HG02642 (cell line): ENCODE results near the gene AMBN.
"Not testable (repeated sequence)": the region's sequence is repeated elsewhere in the genome, so short reads cannot be mapped to it uniquely, and the experiment has no call there.

Experiments used
- ATAC-seq: cut with Tn5 transposase; IDR thresholded peaks from one replicate; pipeline ENCODE4 v1.9.1; 2021; ENCODE audit warnings: mild to moderate bottlenecking; ENCODE audit not compliant: unreplicated experiment, poor library complexity

The AMBN gene

DNA sequence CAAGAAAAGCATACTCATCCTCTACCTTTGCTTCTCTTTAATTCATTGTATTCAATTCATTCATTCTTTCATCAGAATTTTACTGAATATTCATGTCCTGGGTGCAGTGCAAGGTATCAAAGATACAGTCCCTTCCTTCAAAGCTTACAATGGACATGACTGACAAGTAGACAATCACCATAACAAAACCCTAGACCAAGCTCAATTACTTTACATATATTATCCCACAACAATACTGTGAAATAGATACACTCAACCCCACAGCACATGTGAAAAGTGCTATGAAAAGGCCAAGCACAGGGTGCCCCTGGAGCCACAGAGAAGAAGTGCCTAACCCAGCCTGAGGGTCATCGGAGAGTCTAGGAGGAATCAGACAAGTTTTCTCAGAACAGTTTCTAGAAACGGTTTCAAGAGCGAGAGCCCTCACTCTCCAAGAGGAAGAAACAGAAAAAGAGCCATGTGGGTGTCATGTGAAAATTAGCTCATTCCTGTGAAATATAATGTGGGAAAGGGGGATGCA, 15.3 kb downstream of the AMBN start:
- no peak for ATAC-seq

- ATAC-seq, result no peak
Observed at GRCh38 chr4:70608324-70608723, 16.3 kb downstream of the AMBN start.

DNA sequence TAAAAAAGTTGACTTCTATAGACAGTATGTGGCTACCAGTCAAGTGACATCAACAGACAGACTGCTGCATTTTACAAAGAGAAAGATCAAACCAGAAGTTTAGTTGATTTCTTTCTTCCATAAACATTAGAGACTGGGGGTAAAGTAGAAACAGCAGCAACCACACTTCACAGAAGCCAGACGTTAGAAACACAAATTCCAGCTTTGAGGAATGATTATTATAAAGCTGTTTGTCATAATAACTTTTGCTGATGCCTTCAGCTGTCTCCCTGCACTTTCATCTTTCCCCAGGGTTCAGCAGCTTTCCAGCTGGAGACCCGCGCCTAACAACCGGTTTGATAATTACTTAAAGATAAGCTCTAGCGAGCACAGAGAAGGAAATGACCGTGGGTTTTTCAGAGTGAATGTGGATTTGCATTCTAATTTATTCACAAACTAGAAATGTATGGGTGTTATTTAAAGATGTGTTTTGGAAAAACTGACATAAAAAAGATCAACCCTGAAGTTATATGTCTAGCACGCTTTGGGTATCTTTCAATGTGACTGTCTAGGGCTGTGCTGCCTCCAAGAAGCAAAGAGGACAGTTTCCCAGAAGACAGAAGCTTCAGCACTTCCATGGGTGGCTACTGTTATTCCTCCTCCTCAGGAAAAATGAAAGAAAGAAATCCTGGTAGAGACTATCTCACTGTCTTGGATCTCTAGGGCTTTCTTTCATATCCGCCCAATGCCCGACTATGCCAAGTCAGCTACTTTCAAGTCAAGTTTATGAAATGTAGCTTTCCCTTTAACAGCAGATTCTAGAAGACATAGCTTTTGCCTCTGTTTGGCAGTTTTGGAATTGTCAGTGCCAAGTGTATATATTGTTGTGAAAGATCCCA, 21.5 kb downstream of the AMBN start:
- peak; percentile 72 for ATAC-seq

DNA sequence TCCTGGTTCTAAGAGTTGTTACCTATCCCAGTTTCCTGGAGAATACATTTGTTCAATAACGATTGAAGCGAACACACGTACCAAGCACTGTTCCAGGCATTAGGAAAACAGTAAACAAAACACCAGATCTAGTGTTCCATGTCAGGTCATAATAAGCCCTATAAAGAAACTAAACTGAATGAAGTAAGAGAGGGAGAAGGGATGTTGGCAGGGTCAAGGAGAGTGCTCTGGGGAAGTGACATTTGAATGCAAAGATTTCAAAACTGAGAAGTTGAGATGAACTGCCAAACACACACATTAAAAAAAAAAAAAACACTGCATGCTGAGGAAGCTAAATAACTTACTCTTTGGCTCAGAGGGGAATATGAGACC, 22.1 kb downstream of the AMBN start:
- no peak for ATAC-seq

- no peak for ATAC-seq
Observed at GRCh38 chr4:70619288-70619687, 27.2 kb downstream of the AMBN start.

- ATAC-seq, result no peak
Observed at GRCh38 chr4:70619778-70620177, 27.7 kb downstream of the AMBN start.

- ATAC-seq, result no peak
Observed at GRCh38 chr4:70623323-70623722, 31.3 kb downstream of the AMBN start.

DNA sequence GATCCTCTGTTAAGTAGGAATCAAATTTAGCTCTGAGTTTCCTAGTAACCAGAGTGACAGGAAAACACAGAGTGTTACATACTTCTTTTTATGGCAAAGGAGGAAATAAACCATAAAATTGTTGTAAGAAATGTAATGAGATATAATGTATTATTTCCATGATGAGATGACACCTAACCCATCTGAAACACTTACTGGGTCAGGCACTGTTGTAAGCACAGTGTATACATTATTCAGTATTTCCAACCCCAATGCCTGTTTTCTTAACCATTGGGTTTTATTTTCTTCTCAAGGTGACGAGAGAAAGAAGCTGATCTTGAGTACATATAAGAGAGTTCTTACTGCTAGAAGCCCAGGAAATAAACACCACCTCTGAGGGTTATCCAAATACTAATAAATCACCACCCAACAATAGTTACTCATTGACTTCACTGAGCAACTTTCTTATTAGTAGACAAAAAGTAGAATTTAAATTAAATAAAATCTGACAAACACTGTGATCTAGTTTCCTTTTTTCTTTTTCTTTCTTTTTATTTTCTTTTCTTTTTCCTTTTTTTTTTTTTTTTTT, 32.3 kb downstream of the AMBN start:
- no peak for ATAC-seq

- no peak for ATAC-seq
Observed at GRCh38 chr4:70627620-70628019, 35.6 kb downstream of the AMBN start.

DNA sequence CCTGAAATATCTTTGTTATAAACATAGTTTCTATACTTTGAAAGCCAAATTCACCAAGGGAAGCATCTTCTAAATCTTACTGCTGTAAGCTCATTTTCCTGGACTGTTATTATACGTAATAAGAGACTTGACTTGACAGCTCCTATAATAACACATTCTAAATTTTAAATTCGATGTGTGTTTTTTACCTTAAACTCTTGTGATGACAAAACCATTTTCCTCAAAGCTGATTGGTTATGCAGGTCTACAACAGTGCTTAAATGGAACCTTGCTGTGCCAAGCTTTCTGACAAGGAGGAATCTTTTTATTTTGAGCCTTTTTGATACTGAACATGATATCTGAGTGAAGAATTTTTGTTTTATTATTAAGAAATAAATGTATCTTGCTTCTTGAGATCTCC, 36.4 kb downstream of the AMBN start, which contains the start of gene ENAM:
Gene ENAM (plus strand): TSS at position 301 of the 400 bp plus-strand sequence. CDS start 757 bp downstream, outside the sequence.
- ATAC-seq, result no peak

GRCh38 chr4:70629469-70630090, 37.5 kb downstream of the AMBN start:
- ATAC-seq, result peak; percentile 79

DNA sequence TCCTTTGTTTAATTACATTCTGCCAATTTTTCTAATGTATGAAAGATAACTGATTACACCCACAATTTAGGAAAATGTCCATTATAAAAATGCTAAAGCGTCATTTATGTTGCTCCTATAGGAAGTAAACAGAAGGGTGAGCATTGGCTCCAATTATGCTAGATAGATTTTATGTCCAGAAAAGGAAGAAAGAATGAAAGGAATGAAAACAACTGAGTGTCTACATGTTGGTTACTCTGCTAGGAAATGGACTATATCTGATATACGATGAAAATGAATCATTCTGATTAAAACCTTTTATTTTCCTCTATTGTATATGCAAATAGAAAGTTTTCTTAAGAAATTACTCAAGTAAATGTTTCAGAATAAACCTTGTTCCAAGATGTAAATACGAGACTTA, 38.1 kb downstream of the AMBN start:
- ATAC-seq, result no peak

DNA sequence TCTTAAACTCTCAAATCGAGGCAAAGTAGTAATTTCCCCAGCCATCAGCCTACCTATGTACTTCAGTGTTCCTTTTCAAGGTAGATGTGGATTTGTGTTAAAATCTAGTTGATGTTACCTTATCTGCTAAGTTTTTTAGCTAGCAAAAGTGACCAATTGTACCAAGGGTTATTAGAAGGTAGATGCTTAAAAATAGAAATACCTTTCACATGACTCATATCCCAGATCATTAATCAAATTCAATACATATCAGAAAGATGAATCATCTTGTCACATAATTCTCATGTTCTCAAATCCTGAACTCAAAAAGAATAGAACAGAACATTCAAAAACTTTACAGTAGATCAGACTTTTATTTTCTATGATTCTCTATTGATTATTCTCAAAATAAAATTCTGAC, 40.0 kb downstream of the AMBN start:
- ATAC-seq, result no peak

DNA sequence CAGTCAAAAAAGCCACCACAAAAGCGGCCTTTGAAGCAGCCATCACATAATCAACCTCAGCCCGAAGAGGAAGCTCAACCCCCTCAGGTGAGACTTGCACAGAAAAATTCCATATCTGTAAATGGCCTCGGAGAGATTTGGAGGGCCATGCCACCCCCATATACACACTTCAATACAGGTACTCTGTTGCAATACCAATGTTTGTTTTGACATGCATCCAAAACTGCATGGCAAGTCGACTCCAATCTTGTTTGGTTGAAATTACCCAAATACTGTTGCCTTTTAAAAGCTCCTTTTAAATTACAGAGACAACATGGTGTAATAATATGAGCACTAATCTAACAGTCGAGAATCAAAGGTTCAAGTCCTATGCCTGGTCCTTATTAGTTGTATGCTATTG, 42.4 kb downstream of the AMBN start:
- no peak for ATAC-seq

DNA sequence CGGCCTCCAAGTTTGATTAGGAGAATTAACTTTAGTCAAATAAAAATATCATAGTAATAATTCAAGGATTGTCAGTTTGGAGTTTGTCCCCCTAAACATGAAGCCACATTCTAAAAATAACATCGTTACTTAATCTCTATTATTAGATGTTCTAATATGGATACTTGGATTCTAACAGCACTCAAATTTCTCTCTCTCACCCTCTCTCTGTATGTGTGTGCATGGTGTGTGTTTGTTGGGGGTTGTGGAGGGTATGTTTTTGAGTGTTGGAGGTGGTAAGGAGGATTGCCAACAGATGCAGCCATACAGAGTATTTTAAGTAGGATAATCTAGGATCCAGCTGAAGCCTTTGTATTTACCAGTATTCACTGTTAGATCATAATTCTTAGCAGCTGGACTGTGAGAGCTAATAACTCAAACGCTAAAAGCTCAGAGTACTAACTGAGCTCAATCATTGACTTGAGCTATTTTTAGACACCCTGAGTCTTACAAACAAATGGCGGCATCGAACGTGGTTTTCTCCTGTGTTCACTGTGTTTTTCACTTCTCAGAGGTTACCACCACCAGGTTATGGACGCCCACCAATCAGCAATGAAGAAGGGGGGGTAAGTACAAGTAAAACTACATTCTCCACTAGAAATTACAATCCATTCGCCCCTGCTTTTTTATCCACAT, 45.3 kb downstream of the AMBN start:
- ATAC-seq, result peak; percentile 55

- no peak for ATAC-seq
Observed at GRCh38 chr4:70640192-70640591, 48.1 kb downstream of the AMBN start.

- ATAC-seq, result not testable (repeated sequence)
Observed at GRCh38 chr4:70650741-70651140, 58.7 kb downstream of the AMBN start.

GRCh38 chr4:70651864-70652506, 59.9 kb downstream of the AMBN start:
- ATAC-seq, result peak; percentile 42

GRCh38 chr4:70654605-70655011, 62.6 kb downstream of the AMBN start:
- ATAC-seq, result no peak
